HEK293 (cell line): Measurements from ENCODE around the gene ROBO4.

Experiments
- CTCF ChIA-PET: fragments of 350-600 bp; formaldehyde crosslinking; extraction: SDS; loops from one replicate; lab custom pipeline; 2021; ENCODE audit warnings: antibody characterized with exemption; lab: Yijun Ruan, JAX
- POLR2A ChIA-PET: fragments of 300-600 bp; formaldehyde crosslinking; extraction: SDS; loops from one replicate; lab custom pipeline; 2020; ENCODE audit warnings: antibody characterized with exemption, inconsistent platforms; lab: Yijun Ruan, JAX
- H3K27ac ChIP-seq: fragments of 200-500 bp; sonication (Bioruptor generic); 2 replicates; pipeline ENCODE4 v1.5.1; 2014; ENCODE audit warnings: low read depth, low read length, control low read depth, inconsistent platforms; ENCODE audit errors: extremely low read depth
- H3K36me3 ChIP-seq, 2 experiments: fragments of 200-500 bp in 1 of 2; sonication (Bioruptor generic) in 1 of 2; 1 replicate in 1 of 2; 2 replicates in 1 of 2; pipeline ENCODE4 v1.5.1; 2014 to 2017; ENCODE audit warnings: inconsistent platforms in 2 of 2, low read length in 2 of 2; ENCODE audit not compliant: control insufficient read depth in 2 of 2, insufficient read depth in 1 of 2
- H3K4me1 ChIP-seq: fragments of 200-500 bp; sonication (Bioruptor generic); 2 replicates; pipeline ENCODE4 v1.5.1; 2014; ENCODE audit warnings: mild to moderate bottlenecking, low read length, inconsistent platforms; ENCODE audit not compliant: control insufficient read depth, insufficient read depth
- H3K4me3 ChIP-seq: 2 replicates; pipeline ENCODE4 v1.5.1; 2011; ENCODE audit warnings: low read depth, mild to moderate bottlenecking, control low read depth, low read length, moderate library complexity
- H3K9me3 ChIP-seq: fragments of 200-500 bp; sonication (Bioruptor generic); 2 replicates; pipeline ENCODE4 v1.5.1; 2014; ENCODE audit warnings: low read depth, low read length, inconsistent platforms; ENCODE audit not compliant: control insufficient read depth, insufficient read depth
- ATF2 ChIP-seq: fragments of 450-650 bp; formaldehyde crosslinking; IDR thresholded peaks from 2 replicates; pipeline ENCODE4 v1.5.1; 2016; ENCODE audit warnings: missing biosample characterization, missing genetic modification characterization, low read depth
- GLIS1 ChIP-seq: fragments of 450-650 bp; formaldehyde crosslinking; IDR thresholded peaks from 2 replicates; pipeline ENCODE4 v1.5.1; 2016; ENCODE audit warnings: missing biosample characterization, missing genetic modification characterization
- GLIS2 ChIP-seq: fragments of 450-650 bp; formaldehyde crosslinking; IDR thresholded peaks from 2 replicates; pipeline ENCODE4 v1.5.1; 2016; ENCODE audit warnings: missing biosample characterization, missing genetic modification characterization
- MZF1 ChIP-seq: fragments of 450-650 bp; formaldehyde crosslinking; IDR thresholded peaks from 2 replicates; pipeline ENCODE4 v1.5.1; 2017; ENCODE audit warnings: missing biosample characterization, missing genetic modification characterization, borderline replicate concordance
- OSR2 ChIP-seq: fragments of 450-650 bp; formaldehyde crosslinking; IDR thresholded peaks from 2 replicates; pipeline ENCODE4 v1.5.1; 2016; ENCODE audit warnings: missing biosample characterization, missing genetic modification characterization
- SP2 ChIP-seq: fragments of 450-650 bp; formaldehyde crosslinking; IDR thresholded peaks from 2 replicates; pipeline ENCODE4 v1.5.1; 2016; ENCODE audit warnings: missing biosample characterization, missing genetic modification characterization
- ZBTB1 ChIP-seq: fragments of 450-650 bp; formaldehyde crosslinking; IDR thresholded peaks from 2 replicates; pipeline ENCODE4 v1.5.1; 2016; ENCODE audit warnings: missing biosample characterization, missing genetic modification characterization
- ZBTB17 ChIP-seq: fragments of 450-650 bp; formaldehyde crosslinking; IDR thresholded peaks from 2 replicates; pipeline ENCODE4 v1.5.1; 2016; ENCODE audit warnings: missing biosample characterization, missing genetic modification characterization
- ZBTB7A ChIP-seq: fragments of 450-650 bp; formaldehyde crosslinking; IDR thresholded peaks from 2 replicates; pipeline ENCODE4 v1.5.1; 2016; ENCODE audit warnings: low read depth, missing biosample characterization, missing genetic modification characterization
- ZFHX2 ChIP-seq: fragments of 450-650 bp; formaldehyde crosslinking; conservative IDR thresholded peaks from 2 replicates; pipeline ENCODE4 v1.5.1; 2016; ENCODE audit warnings: missing biosample characterization, missing genetic modification characterization
- ZIC2 ChIP-seq: fragments of 450-650 bp; formaldehyde crosslinking; IDR thresholded peaks from 2 replicates; pipeline ENCODE4 v1.5.1; 2016; ENCODE audit warnings: missing biosample characterization, missing genetic modification characterization
- ZNF16 ChIP-seq: fragments of 450-650 bp; formaldehyde crosslinking; IDR thresholded peaks from 2 replicates; pipeline ENCODE4 v1.5.1; 2016; ENCODE audit warnings: low read depth, missing biosample characterization, missing genetic modification characterization
- ZNF2 ChIP-seq: fragments of 450-650 bp; formaldehyde crosslinking; IDR thresholded peaks from 2 replicates; pipeline ENCODE4 v1.5.1; 2016; ENCODE audit warnings: missing biosample characterization, missing genetic modification characterization
- ZNF239 ChIP-seq: fragments of 450-650 bp; formaldehyde crosslinking; IDR thresholded peaks from 2 replicates; pipeline ENCODE4 v1.5.1; 2016; ENCODE audit warnings: missing biosample characterization, missing genetic modification characterization
- ZNF274 ChIP-seq, 2 experiments: fragments of 200-500 bp in 1 of 2; fragments of 450-650 bp in 1 of 2; sonication (Bioruptor generic) in 1 of 2; formaldehyde crosslinking in 1 of 2; IDR thresholded peaks; 2 replicates each; pipeline versions ENCODE4 v1.5.1 to v1.6.1; 2014 to 2016; ENCODE audit warnings: borderline replicate concordance in 1 of 2, inconsistent platforms in 1 of 2, low read length in 1 of 2, missing biosample characterization in 1 of 2, missing genetic modification characterization in 1 of 2
- ZNF280C ChIP-seq: fragments of 450-650 bp; formaldehyde crosslinking; IDR thresholded peaks from 2 replicates; pipeline ENCODE4 v1.5.1; 2016; ENCODE audit warnings: missing biosample characterization, missing genetic modification characterization
- ZNF335 ChIP-seq: fragments of 450-650 bp; formaldehyde crosslinking; conservative IDR thresholded peaks from 2 replicates; pipeline ENCODE4 v1.5.1; 2016; ENCODE audit warnings: missing biosample characterization, missing genetic modification characterization
- ZNF341 ChIP-seq: fragments of 450-650 bp; formaldehyde crosslinking; IDR thresholded peaks from 2 replicates; pipeline ENCODE4; 2016; ENCODE audit warnings: low read depth, missing biosample characterization, missing genetic modification characterization
- ZNF350 ChIP-seq: fragments of 450-650 bp; formaldehyde crosslinking; IDR thresholded peaks from 2 replicates; pipeline ENCODE4 v1.5.0; 2017; ENCODE audit warnings: missing biosample characterization, mild to moderate bottlenecking, missing genetic modification characterization
- ZNF366 ChIP-seq: fragments of 450-650 bp; formaldehyde crosslinking; conservative IDR thresholded peaks from 2 replicates; pipeline ENCODE4 v1.5.1; 2016; ENCODE audit warnings: missing biosample characterization, missing genetic modification characterization
- ZNF398 ChIP-seq: fragments of 450-650 bp; formaldehyde crosslinking; IDR thresholded peaks from 2 replicates; pipeline ENCODE4 v1.5.1; 2017; ENCODE audit warnings: missing biosample characterization, missing genetic modification characterization
- ZNF404 ChIP-seq: fragments of 450-650 bp; formaldehyde crosslinking; IDR thresholded peaks from 2 replicates; pipeline ENCODE4 v1.5.1; 2017; ENCODE audit warnings: missing biosample characterization, missing genetic modification characterization
- ZNF423 ChIP-seq: fragments of 450-650 bp; formaldehyde crosslinking; IDR thresholded peaks from 2 replicates; pipeline ENCODE4 v1.5.1; 2016; ENCODE audit warnings: missing biosample characterization, missing genetic modification characterization
- ZNF501 ChIP-seq: fragments of 450-650 bp; formaldehyde crosslinking; IDR thresholded peaks from 2 replicates; pipeline ENCODE4 v1.5.1; 2016; ENCODE audit warnings: missing biosample characterization, missing genetic modification characterization
- ZNF544 ChIP-seq: fragments of 450-650 bp; formaldehyde crosslinking; IDR thresholded peaks from 2 replicates; pipeline ENCODE4 v1.5.0; 2017; ENCODE audit warnings: missing biosample characterization, missing genetic modification characterization
- ZNF624 ChIP-seq: fragments of 450-650 bp; formaldehyde crosslinking; IDR thresholded peaks from 2 replicates; pipeline ENCODE4 v1.5.1; 2017; ENCODE audit warnings: missing biosample characterization, missing genetic modification characterization
- ZNF658 ChIP-seq: fragments of 450-650 bp; formaldehyde crosslinking; IDR thresholded peaks from 2 replicates; pipeline ENCODE4; 2016; ENCODE audit warnings: missing biosample characterization, missing genetic modification characterization
- ZNF777 ChIP-seq: fragments of 450-650 bp; formaldehyde crosslinking; IDR thresholded peaks from 2 replicates; pipeline ENCODE4 v1.5.1; 2017; ENCODE audit warnings: missing biosample characterization, missing genetic modification characterization, borderline replicate concordance
- TF ChIP-seq, protein P1 (sequence below): fragments of 450-650 bp; formaldehyde crosslinking; IDR thresholded peaks from 2 replicates; pipeline ENCODE4 v1.5.1; 2016; ENCODE audit warnings: missing biosample characterization, missing genetic modification characterization
- TF ChIP-seq, protein P2 (sequence below): fragments of 450-650 bp; formaldehyde crosslinking; IDR thresholded peaks from 2 replicates; pipeline ENCODE4 v1.5.1; 2016; ENCODE audit warnings: missing biosample characterization, missing genetic modification characterization

ROBO4 gene

DNA sequence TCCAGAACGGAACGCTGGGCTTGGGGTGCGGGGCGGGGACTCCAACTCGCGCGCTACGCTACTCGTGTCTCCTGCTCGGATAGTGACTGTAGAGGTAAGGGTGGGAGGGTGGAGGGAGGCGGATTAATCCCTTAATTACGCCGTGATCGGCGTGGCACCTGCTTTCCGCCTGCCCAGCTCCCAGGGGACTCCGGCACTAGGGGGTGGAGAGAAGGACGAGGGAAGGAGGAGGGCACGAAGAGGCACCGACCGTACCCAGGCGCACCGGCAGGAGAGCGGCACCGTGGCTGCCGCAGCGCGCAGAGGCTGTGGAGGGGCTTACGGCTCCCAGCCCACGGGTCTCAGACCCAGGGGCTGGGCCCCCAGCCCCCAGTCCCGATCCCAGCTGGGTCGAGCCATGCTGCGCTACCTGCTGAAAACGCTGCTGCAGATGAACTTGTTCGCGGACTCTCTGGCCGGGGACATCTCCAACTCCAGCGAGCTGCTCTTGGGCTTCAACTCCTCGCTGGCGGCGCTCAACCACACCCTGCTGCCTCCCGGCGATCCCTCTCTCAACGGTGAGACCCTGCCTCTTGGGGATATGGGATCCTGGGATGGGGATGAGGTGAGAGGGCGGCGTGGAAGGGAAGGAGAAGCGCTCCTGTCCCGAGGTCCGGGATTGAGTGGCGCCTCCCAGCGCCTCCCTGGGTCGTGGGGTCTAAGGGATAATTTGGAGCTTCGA is 32.3 kb downstream of the ROBO4 start, which contains the start of gene ROBO3:
TSS of gene ROBO3 (plus strand) at position 252 of the 721 bp plus-strand sequence. CDS start at position 398, 146 bp downstream.
- peak within 1 kb of the TSS; percentile 13 for H3K4me3 ChIP-seq
- TF ChIP-seq ZNF777, result no peak
- peak; percentile 70 for TF ChIP-seq ZFHX2 (tag by site-specific recombination)
- TF ChIP-seq ZNF624 (tag by site-specific recombination), result no peak
- TF ChIP-seq ZNF398 (tag by site-specific recombination), result peak; percentile 54
- TF ChIP-seq, protein P1, sequence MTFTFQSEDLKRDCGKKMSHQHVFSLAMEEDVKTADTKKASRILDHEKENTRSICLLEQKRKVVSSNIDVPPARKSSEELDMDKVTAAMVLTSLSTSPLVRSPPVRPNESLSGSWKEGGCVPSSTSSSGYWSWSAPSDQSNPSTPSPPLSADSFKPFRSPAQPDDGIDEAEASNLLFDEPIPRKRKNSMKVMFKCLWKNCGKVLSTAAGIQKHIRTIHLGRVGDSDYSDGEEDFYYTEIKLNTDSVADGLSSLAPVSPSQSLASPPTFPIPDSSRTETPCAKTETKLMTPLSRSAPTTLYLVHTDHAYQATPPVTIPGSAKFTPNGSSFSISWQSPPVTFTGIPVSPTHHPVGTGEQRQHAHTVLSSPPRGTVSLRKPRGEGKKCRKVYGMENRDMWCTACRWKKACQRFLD, result no peak
- TF ChIP-seq ZBTB7A (tag by site-specific recombination), result no peak
- no peak for TF ChIP-seq ZNF544 (tag by site-specific recombination)
- TF ChIP-seq ZNF350, result no peak
- TF ChIP-seq ZNF239, result no peak
- TF ChIP-seq GLIS1 (tag by site-specific recombination), result peak; percentile 74
- TF ChIP-seq ZNF274 (IDR thresholded peaks at IDR 0.05; ENCODE audit: low read length), result no peak
- no peak for TF ChIP-seq ZNF274 (tag by site-specific recombination; IDR thresholded peaks at IDR 0.05; ENCODE audit: borderline replicate concordance)
- no peak for TF ChIP-seq OSR2 (tag by site-specific recombination)
- TF ChIP-seq ZBTB1, result no peak
- peak; percentile 34 for TF ChIP-seq ZBTB17 (tag by site-specific recombination)
- TF ChIP-seq ZNF366 (tag by site-specific recombination), result peak; percentile 63
- peak; percentile 49; the same call in 1 of the 2 replicates for TF ChIP-seq ZIC2 (tag by site-specific recombination)
- TF ChIP-seq ZNF658, result no peak
- TF ChIP-seq ZNF280C (tag by site-specific recombination), result no peak
- peak; percentile 67 for TF ChIP-seq ZNF341 (tag by site-specific recombination)
- TF ChIP-seq MZF1 (tag by site-specific recombination), result no peak
- TF ChIP-seq, protein P2, sequence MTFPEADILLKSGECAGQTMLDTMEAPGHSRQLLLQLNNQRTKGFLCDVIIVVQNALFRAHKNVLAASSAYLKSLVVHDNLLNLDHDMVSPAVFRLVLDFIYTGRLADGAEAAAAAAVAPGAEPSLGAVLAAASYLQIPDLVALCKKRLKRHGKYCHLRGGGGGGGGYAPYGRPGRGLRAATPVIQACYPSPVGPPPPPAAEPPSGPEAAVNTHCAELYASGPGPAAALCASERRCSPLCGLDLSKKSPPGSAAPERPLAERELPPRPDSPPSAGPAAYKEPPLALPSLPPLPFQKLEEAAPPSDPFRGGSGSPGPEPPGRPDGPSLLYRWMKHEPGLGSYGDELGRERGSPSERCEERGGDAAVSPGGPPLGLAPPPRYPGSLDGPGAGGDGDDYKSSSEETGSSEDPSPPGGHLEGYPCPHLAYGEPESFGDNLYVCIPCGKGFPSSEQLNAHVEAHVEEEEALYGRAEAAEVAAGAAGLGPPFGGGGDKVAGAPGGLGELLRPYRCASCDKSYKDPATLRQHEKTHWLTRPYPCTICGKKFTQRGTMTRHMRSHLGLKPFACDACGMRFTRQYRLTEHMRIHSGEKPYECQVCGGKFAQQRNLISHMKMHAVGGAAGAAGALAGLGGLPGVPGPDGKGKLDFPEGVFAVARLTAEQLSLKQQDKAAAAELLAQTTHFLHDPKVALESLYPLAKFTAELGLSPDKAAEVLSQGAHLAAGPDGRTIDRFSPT, result peak; percentile 40; the same call in 1 of the 2 replicates
- TF ChIP-seq GLIS2 (tag by site-specific recombination), result no peak; the same call in 1 of the 2 replicates
- no peak for TF ChIP-seq ZNF501 (tag by site-specific recombination)
- no peak for TF ChIP-seq ZNF16
- TF ChIP-seq SP2 (tag by site-specific recombination), result peak; percentile 44
- TF ChIP-seq ATF2 (tag by site-specific recombination), result no peak
- TF ChIP-seq ZNF2 (tag by site-specific recombination), result no peak
- TF ChIP-seq ZNF423 (tag by site-specific recombination), result 0 out of 2 replicates have a peak, but pooled peaks have one; percentile 25
- no peak for TF ChIP-seq ZNF335 (tag by site-specific recombination)
- TF ChIP-seq ZNF404 (tag by site-specific recombination), result no peak

More for the DNA sequence above, 32.3 kb downstream of the ROBO4 start, which contains the start of gene ROBO3:
- H3K9me3 ChIP-seq, result no peaks in the 10 kb centered on the region
- CTCF ChIA-PET, result interaction anchor here (0.7 to 3.0 kb wide), 29 partner anchors 7 to 533 kb away, joined by 3 to 36 read pairs (median 4); no protein-coding TSS in a partner anchor
- no peaks in the 10 kb centered on the region for H3K4me1 ChIP-seq
- H3K27ac ChIP-seq, result no peak within 1 kb of the TSS
- no peaks in the 10 kb centered on the region for H3K36me3 ChIP-seq
- POLR2A ChIA-PET, result interaction anchor here (0.9 to 1.7 kb wide), 2 partner anchors 11 to 88 kb away, joined by 3 to 9 read pairs; partner anchors contain the start of gene CCDC15
